GM12801 (cell line): ENCODE results near the gene CYP19A1.

Experiments
- TF ChIP-seq, protein P1 (sequence below): IDR thresholded peaks from one replicate; pipeline ENCODE4 v1.5.1; 2011; ENCODE audit warnings: control low read depth; ENCODE audit not compliant: insufficient read length; ENCODE audit errors: extremely low read depth

CYP19A1 gene

DNA sequence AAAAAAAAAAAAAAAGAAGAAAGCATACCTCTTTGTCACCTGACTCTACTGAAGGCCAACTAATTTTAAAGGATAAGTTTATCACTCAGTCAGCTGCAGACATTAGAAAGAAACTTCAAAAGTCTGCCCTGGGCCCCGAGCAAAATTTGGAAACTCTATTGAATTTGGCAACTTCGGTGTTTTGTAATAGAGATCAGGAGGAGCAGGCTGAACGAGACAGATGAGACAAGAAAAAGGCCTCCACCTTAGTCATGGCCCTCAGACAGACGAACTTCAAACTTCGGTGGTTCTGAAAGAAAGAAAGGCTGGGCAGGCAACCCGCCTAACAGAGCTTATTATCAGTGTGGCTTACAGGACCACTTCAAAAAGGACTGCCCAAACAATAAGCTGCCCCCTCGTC is 21.6 kb upstream of the CYP19A1 start:
- TF ChIP-seq, protein P1, sequence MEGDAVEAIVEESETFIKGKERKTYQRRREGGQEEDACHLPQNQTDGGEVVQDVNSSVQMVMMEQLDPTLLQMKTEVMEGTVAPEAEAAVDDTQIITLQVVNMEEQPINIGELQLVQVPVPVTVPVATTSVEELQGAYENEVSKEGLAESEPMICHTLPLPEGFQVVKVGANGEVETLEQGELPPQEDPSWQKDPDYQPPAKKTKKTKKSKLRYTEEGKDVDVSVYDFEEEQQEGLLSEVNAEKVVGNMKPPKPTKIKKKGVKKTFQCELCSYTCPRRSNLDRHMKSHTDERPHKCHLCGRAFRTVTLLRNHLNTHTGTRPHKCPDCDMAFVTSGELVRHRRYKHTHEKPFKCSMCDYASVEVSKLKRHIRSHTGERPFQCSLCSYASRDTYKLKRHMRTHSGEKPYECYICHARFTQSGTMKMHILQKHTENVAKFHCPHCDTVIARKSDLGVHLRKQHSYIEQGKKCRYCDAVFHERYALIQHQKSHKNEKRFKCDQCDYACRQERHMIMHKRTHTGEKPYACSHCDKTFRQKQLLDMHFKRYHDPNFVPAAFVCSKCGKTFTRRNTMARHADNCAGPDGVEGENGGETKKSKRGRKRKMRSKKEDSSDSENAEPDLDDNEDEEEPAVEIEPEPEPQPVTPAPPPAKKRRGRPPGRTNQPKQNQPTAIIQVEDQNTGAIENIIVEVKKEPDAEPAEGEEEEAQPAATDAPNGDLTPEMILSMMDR: no peak

- TF ChIP-seq, protein P1: no peak
These were observed 18.6 kb upstream of the CYP19A1 start for GRCh38 chr15:51356983-51357382.

DNA sequence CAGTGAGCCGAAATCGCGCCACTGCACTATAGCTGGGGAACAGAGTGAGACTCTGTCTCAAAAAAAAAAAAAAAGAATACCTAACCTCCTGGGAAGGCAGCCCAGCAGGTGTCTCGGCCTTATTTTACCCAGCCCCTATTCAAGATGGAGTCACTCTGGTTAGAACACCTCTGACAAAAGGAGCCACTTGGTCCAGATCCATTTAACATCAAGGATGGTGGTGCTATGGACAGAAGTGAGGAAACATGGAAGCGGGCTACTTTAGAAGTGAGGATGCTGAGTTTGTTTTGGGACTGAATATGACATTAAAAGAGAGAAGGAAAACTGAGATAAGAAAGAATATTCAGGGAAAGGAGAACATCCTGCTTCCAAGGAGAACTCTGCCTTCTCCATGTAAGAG is 17.8 kb upstream of the CYP19A1 start:
- TF ChIP-seq, protein P1: no peak

DNA sequence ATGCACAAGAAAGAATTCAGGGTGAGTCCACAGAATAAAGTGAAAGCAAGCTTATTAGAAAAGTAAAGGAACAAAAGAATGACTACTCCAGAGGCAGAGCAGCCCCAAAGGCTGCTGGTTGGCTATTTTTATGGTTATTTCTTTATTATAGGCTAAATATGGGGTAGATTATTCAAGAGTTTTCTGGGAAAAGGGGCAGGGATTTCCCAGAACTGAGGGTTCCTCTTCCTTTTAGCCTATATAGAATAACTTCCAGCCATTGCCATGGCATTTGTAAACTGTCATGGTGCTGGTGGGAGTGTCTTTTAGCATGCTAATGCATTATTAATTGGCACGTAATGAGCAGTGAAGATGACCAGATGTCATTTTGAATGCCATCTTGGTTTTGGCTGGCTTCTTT is 16.7 kb upstream of the CYP19A1 start:
- TF ChIP-seq, protein P1: no peak

DNA sequence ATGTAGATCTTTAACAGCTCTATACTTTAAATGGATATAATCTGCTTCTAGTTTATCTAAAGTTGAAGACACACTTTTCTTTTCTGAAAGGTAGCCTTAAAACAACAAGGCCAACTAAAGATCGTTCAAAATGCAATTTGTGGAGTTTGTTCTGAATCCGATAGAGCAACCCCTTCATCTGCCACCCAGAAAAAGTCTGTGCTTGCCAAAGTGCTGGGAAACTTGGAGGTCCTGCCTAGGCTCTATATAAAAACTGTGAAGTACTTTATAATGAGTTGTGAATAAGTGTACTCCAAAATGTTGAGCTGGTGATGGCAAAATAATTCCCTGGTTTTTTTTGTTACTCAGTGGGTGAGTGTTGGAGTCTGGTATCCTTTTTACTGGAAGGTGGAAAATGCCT is 15.6 kb upstream of the CYP19A1 start:
- TF ChIP-seq, protein P1: no peak

DNA sequence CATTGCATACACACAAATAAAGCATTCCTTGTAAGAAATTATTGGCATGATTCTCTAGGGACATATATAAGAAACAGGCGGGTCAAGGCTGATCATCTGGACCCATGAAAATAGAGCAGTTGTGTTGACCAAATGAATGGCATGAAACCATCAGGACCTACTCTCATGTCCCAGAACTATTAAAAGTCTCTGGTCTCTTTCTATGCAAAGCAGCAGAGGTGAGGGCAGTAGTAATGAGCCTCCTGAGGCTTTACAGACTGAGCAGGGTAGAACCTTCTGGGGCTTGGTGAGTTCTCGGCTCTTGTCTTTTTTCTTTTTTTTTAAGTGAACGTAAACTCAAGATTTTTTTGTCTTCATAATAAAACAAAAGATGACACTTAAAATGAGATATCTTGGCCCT is 12.3 kb upstream of the CYP19A1 start:
- TF ChIP-seq, protein P1: no peak

DNA sequence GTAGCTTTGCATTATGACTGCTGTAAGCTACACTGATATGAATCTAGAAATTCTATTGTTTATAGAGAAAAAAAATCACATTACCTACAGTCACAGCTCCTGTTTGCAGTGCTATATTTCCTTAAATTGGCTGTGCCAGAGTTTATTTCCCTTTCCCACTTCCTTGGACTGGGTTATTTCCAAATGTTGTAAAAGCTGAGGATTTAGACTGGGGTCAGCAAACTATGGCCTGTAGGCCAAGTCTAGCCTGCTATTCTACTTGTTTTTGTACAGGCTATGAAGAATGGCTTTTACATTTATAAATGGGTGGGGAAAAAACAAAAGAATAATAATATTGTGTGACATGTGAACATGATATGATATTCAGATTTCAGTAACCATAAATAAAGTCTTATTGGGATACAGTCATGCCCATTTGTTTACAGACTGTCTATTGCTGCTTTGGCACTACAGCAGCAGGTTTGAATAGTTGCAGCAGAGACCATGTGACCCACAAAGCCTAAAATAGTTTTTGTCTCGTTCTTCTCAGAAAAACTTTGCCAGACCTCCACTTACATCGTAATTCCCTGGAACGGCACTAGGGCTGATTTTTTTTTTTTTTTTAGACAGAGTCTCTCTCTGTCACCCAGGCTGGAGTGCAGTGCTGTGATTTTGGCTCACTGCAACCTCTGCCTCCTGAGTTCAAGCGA is 10.9 kb upstream of the CYP19A1 start:
- TF ChIP-seq, protein P1: no peak

DNA sequence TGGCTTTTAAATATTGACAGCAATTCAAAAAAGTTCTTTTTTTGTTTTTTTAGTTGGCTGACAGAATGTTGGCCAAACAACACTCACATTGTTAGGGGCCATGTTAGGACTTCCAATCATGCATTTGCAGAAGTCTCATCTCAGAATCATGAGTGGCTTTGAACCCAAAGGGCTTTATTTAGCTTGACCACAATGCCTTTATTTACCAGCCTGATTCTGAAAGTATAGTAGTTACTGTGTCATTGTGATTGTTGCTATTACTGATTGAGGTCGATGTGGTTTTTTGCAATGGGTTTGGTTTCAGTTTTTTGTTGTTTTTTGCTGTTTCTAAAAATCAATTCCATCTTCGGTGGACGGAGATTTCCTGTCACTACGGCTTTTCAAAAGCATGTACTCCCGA is 10.3 kb upstream of the CYP19A1 start:
- TF ChIP-seq, protein P1: no peak
